HG03175 (cell line): ENCODE results near the gene SNCAIP.
A peak's percentile ranks its signal among the peaks of the same experiment; 100 is the strongest.
"Not testable (repeated sequence)": the region's sequence is repeated elsewhere in the genome, so short reads cannot be mapped to it uniquely, and the experiment has no call there.

Experiments
- ATAC-seq: cut with Tn5 transposase; IDR thresholded peaks from one replicate; pipeline ENCODE4 v1.9.1; 2021; ENCODE audit warnings: mild to moderate bottlenecking, moderate library complexity; ENCODE audit not compliant: unreplicated experiment

SNCAIP gene

GRCh38 chr5:122457178-122457826 lies 145.3 kb downstream of the SNCAIP start:
- no peak for ATAC-seq

- peak; percentile 77 for ATAC-seq
Measured at GRCh38 chr5:122458278-122458872, 146.3 kb downstream of the SNCAIP start.

- no peak for ATAC-seq
Measured at GRCh38 chr5:122462486-122462885, 150.4 kb downstream of the SNCAIP start.

GRCh38 chr5:122463221-122463620 lies 151.2 kb downstream of the SNCAIP start:
- no peak for ATAC-seq

GRCh38 chr5:122464191-122464590 lies 152.2 kb downstream of the SNCAIP start:
- ATAC-seq: no peak

- ATAC-seq: no peak
Measured at GRCh38 chr5:122465031-122465577, 153.1 kb downstream of the SNCAIP start.

GRCh38 chr5:122465994-122466393 lies 154.0 kb downstream of the SNCAIP start:
- ATAC-seq: no peak

GRCh38 chr5:122468351-122469116 lies 156.5 kb downstream of the SNCAIP start:
- ATAC-seq: no peak

GRCh38 chr5:122469384-122469919 lies 157.4 kb downstream of the SNCAIP start:
- ATAC-seq: no peak

GRCh38 chr5:122470365-122470764 lies 158.3 kb downstream of the SNCAIP start:
- ATAC-seq: no peak

- no peak for ATAC-seq
Measured at GRCh38 chr5:122471031-122471751, 159.2 kb downstream of the SNCAIP start.

GRCh38 chr5:122471752-122472061 lies 159.7 kb downstream of the SNCAIP start:
- no peak for ATAC-seq

GRCh38 chr5:122473138-122473843 lies 161.3 kb downstream of the SNCAIP start:
- no peak for ATAC-seq

- ATAC-seq: no peak
Measured at GRCh38 chr5:122473941-122474340, 161.9 kb downstream of the SNCAIP start.

GRCh38 chr5:122478741-122479442 lies 166.9 kb downstream of the SNCAIP start:
- no peak for ATAC-seq

GRCh38 chr5:122480146-122480545 lies 168.1 kb downstream of the SNCAIP start:
- no peak for ATAC-seq

GRCh38 chr5:122484103-122484502 lies 172.1 kb downstream of the SNCAIP start:
- ATAC-seq: no peak

- ATAC-seq: no peak
Measured at GRCh38 chr5:122485226-122485625, 173.2 kb downstream of the SNCAIP start.

GRCh38 chr5:122486616-122487015 lies 174.6 kb downstream of the SNCAIP start:
- ATAC-seq: not testable (repeated sequence)

- no peak for ATAC-seq
Measured at GRCh38 chr5:122490718-122491117, 178.7 kb downstream of the SNCAIP start.
